HL-60/S4 treated with phorbol 12-myristate 13-acetate at 8.2 ng/mL for 4 days and 3 days (cell line): Measurements from ENCODE around the gene TAMALIN.

Source experiments
- in situ Hi-C: fragments of 300-500 bp; cut with MboI; formaldehyde crosslinking; loops from 2 replicates; pipeline ENCODE4 v1.15.0; 2022; ENCODE audit warnings: low sequenced_read_pairs

TAMALIN gene

GRCh38 chr12:51980809-51981127, 26.0 kb upstream of the TAMALIN start:
- in situ Hi-C loops: no loop called here

- in situ Hi-C loops: no loop called here
Observed at GRCh38 chr12:51984657-51985056, 22.1 kb upstream of the TAMALIN start.

- in situ Hi-C loops: no loop called here
Observed at GRCh38 chr12:51985154-51985835, 21.5 kb upstream of the TAMALIN start.

GRCh38 chr12:51986834-51987233, 19.9 kb upstream of the TAMALIN start:
- in situ Hi-C loops: no loop called here

GRCh38 chr12:51992246-51992645, 14.5 kb upstream of the TAMALIN start:
- in situ Hi-C loops: no loop called here

GRCh38 chr12:51994539-51994820, 12.3 kb upstream of the TAMALIN start:
- in situ Hi-C loops: no loop called here

- in situ Hi-C loops: no loop called here
Observed at GRCh38 chr12:51994959-51995358, 11.8 kb upstream of the TAMALIN start.

- in situ Hi-C loops: no loop called here
Observed at GRCh38 chr12:51997136-51997535, 9.6 kb upstream of the TAMALIN start.

GRCh38 chr12:52003016-52003550, 3.7 kb upstream of the TAMALIN start:
- in situ Hi-C loops: no loop called here

- in situ Hi-C loops: no loop called here
Observed at GRCh38 chr12:52003591-52003990, 3.2 kb upstream of the TAMALIN start.

- in situ Hi-C loops: no loop called here
Observed at GRCh38 chr12:52004042-52004648, 2.6 kb upstream of the TAMALIN start.

- in situ Hi-C loops: no loop called here
Observed at GRCh38 chr12:52005218-52005902, 1.4 kb upstream of the TAMALIN start.

GRCh38 chr12:52005903-52006703, 643 bp upstream of the TAMALIN start:
- in situ Hi-C loops: no loop called here

GRCh38 chr12:52007158-52007921, 594 bp downstream of the TAMALIN start:
- in situ Hi-C loops: no loop called here

- in situ Hi-C loops: no loop called here
Observed at GRCh38 chr12:52007982-52008510, 1.3 kb downstream of the TAMALIN start.

GRCh38 chr12:52009081-52009751, 2.5 kb downstream of the TAMALIN start:
- in situ Hi-C loops: no loop called here

- in situ Hi-C loops: no loop called here
Observed at GRCh38 chr12:52010152-52010622, 3.4 kb downstream of the TAMALIN start.

GRCh38 chr12:52010692-52011601, 4.2 kb downstream of the TAMALIN start:
- in situ Hi-C loops: no loop called here
